Mucosa of descending colon (tissue), 3 donors: ENCODE results near the gene GREB1. TPM values are rescaled to one million over a fixed set of nuclear protein-coding genes. Genes with fewer than 3 reads are reported as not detected.

Experiments used
- ATAC-seq: fragments of 200-7000 bp; cut with Tn5 transposase; one replicate; pipeline ENCODE4 v1.9.1; 2020; ENCODE audit warnings: mild to moderate bottlenecking, moderate library complexity
- DNase-seq, 3 donors: peaks; one replicate each; pipeline ENCODE4 v3.0.0-alpha.2; 2020
- H3K36me3 ChIP-seq: fragments of 200-600 bp; one replicate; pipeline ENCODE4 v1.8.0; 2021; ENCODE audit warnings: low read depth, mild to moderate bottlenecking
- H3K4me1 ChIP-seq: fragments of 200-600 bp; one replicate; pipeline ENCODE4 v1.8.0; 2021; ENCODE audit warnings: low read depth, mild to moderate bottlenecking
- H3K4me3 ChIP-seq: fragments of 200-600 bp; one replicate; pipeline ENCODE4 v1.8.0; 2021; ENCODE audit warnings: mild to moderate bottlenecking
- H3K9me3 ChIP-seq: fragments of 200-600 bp; one replicate; pipeline ENCODE4 v1.8.0; 2021; ENCODE audit warnings: mild to moderate bottlenecking
- CTCF ChIP-seq: fragments of 200-600 bp; IDR thresholded peaks from one replicate; pipeline ENCODE4 v1.8.0; 2022; ENCODE audit warnings: antibody characterized with exemption, mild to moderate bottlenecking
- intact Hi-C, 2 donors: fragments of 100-400 bp; cut with DNase I in 1 of 2; cut with micrococcal nuclease in 1 of 2; formaldehyde crosslinking; loops; one replicate each; pipeline versions ENCODE4 v1.11.0 to v1.11.1; 2022; cut with DNase I, micrococcal nuclease
- total RNA-seq, 3 donors: library from RNA; stranded (reverse); fragmentation: NEBNext Ultra II Directional in 2 of 3; extraction: Animal tissue kit (Norgen Biotek cat#: 25700) in 2 of 3; gene quantifications; one replicate each; pipeline versions ENCODE4 v1.2.1 to v1.2.4, GENCODE V29; 2021 to 2023
- donor health status: DM: no; HTN: no; CAD: no; lungs with moderate emphysema.
- donor health status: DM: no; HTN: no; CAD: no.
- donor health status: DM: no; HTN: yes; CAD: no.

GREB1 gene
- total RNA-seq, 3 donors from 2014 or later, result 1.4 to 2.5 (median 1.6) TPM

GRCh38 chr2:11530864-11531465 is 2.9 kb upstream of the GREB1 start:
- Histone ChIP-seq H3K9me3 (no peaks in the 10 kb centered on the region), H3K36me3 (no peaks in the 10 kb centered on the region), H3K4me1 (no peaks in the 10 kb centered on the region), H3K4me3 (no peak overlapping the region)
- ATAC-seq, result no peak
- intact Hi-C loops, result no loop called here
- DNase-seq, result no peak
- no peak for TF ChIP-seq CTCF

- intact Hi-C loops, result no loop called here
- Histone ChIP-seq H3K36me3 (no peaks in the 10 kb centered on the region), H3K9me3 (no peaks in the 10 kb centered on the region), H3K4me3 (no peak overlapping the region), H3K4me1 (no peaks in the 10 kb centered on the region)
- DNase-seq (no peak), ATAC-seq (no peak)
- no peak for TF ChIP-seq CTCF
These were observed 1.3 kb upstream of the GREB1 start for GRCh38 chr2:11532416-11533055.

GRCh38 chr2:11534071-11534745 is 363 bp downstream of the GREB1 start:
- H3K36me3 ChIP-seq, result no peaks in the 10 kb centered on the region
- no peaks in the 10 kb centered on the region for H3K4me1 ChIP-seq
- ATAC-seq, result no peak
- no peak overlapping the region for H3K4me3 ChIP-seq
- H3K9me3 ChIP-seq, result no peaks in the 10 kb centered on the region
- intact Hi-C loops, result no loop called here
- no peak for DNase-seq
- no peak for TF ChIP-seq CTCF

GRCh38 chr2:11534746-11535484 is 1.1 kb downstream of the GREB1 start:
- Histone ChIP-seq H3K4me1 (no peaks in the 10 kb centered on the region), H3K9me3 (no peaks in the 10 kb centered on the region), H3K36me3 (no peaks in the 10 kb centered on the region), H3K4me3 (no peak overlapping the region)
- TF ChIP-seq CTCF, result no peak
- DNase-seq, result no peak
- intact Hi-C loops, result no loop called here
- ATAC-seq, result no peak

GRCh38 chr2:11535899-11536344 is 2.1 kb downstream of the GREB1 start:
- ATAC-seq (peak; percentile 26), DNase-seq (no peak)
- Histone ChIP-seq H3K4me1 (no peaks in the 10 kb centered on the region), H3K9me3 (no peaks in the 10 kb centered on the region), H3K4me3 (no peak overlapping the region), H3K36me3 (no peaks in the 10 kb centered on the region)
- intact Hi-C loops, result no loop called here
- no peak for TF ChIP-seq CTCF
